NOMO-1 treated with DMSO at 0.1 percent for 48 hours (cell line): ENCODE results near the gene NFX1.

Experiments used
- DNase-seq: peaks from one replicate; lab custom pipeline; 2025; ENCODE audit not compliant: unreplicated experiment; lab: John Stamatoyannopoulos, UW

Gene NFX1

GRCh38 chr9:33290247-33291030, at the start of gene NFX1:
Gene NFX1 (plus strand): TSS chr9:33290516. CDS start chr9:33290573, 57 bp downstream.
- DNase-seq: peak; percentile 100

GRCh38 chr9:33241298-33241697, 49.0 kb upstream of the NFX1 start:
- no peak for DNase-seq

GRCh38 chr9:33242609-33243134, 47.6 kb upstream of the NFX1 start:
- no peak for DNase-seq

GRCh38 chr9:33244137-33244784, 46.1 kb upstream of the NFX1 start:
- DNase-seq: no peak

- no peak for DNase-seq
Observed at GRCh38 chr9:33245341-33245740, 45.0 kb upstream of the NFX1 start.

- DNase-seq: no peak
Observed at GRCh38 chr9:33246269-33246860, 44.0 kb upstream of the NFX1 start.

- no peak for DNase-seq
Observed at GRCh38 chr9:33248606-33249005, 41.7 kb upstream of the NFX1 start.

- no peak for DNase-seq
Observed at GRCh38 chr9:33249087-33249658, 41.1 kb upstream of the NFX1 start.

GRCh38 chr9:33249983-33250382, 40.3 kb upstream of the NFX1 start:
- DNase-seq: no peak

GRCh38 chr9:33250458-33250995, 39.8 kb upstream of the NFX1 start:
- no peak for DNase-seq

GRCh38 chr9:33254211-33254610, 36.1 kb upstream of the NFX1 start:
- no peak for DNase-seq

GRCh38 chr9:33255014-33255413, 35.3 kb upstream of the NFX1 start:
- no peak for DNase-seq

GRCh38 chr9:33255471-33255870, 34.8 kb upstream of the NFX1 start:
- DNase-seq: no peak

- no peak for DNase-seq
Observed at GRCh38 chr9:33256236-33256635, 34.1 kb upstream of the NFX1 start.

- no peak for DNase-seq
Observed at GRCh38 chr9:33257276-33257675, 33.0 kb upstream of the NFX1 start.

GRCh38 chr9:33260372-33260771, 29.9 kb upstream of the NFX1 start:
- no peak for DNase-seq

- DNase-seq: peak; percentile 43
Observed at GRCh38 chr9:33263131-33264002, 26.9 kb upstream of the NFX1 start.

- peak; percentile 40 for DNase-seq
Observed at GRCh38 chr9:33264003-33264472, 26.3 kb upstream of the NFX1 start.

- DNase-seq: peak; percentile 100
Observed at GRCh38 chr9:33264473-33265177, 25.7 kb upstream of the NFX1 start, which contains the start of the genes BAG1 and CHMP5. Gene BAG1 (minus strand): TSS chr9:33264708. Gene CHMP5 (plus strand): TSS chr9:33265049. CDS start chr9:33265079, 30 bp downstream.
